Pericardium fibroblast (primary cell): ENCODE measurements around the gene RHOD. TPM values are rescaled to one million over a fixed set of nuclear protein-coding genes. Genes with fewer than 3 reads are reported as not detected.

Source experiments
- total RNA-seq: library from RNA; depleted of rRNA; stranded (reverse); fragments of >200 nt; gene quantifications from 2 replicates; pipeline ENCODE4 v1.2.3, GENCODE V29; 2015

RHOD gene, protein sequence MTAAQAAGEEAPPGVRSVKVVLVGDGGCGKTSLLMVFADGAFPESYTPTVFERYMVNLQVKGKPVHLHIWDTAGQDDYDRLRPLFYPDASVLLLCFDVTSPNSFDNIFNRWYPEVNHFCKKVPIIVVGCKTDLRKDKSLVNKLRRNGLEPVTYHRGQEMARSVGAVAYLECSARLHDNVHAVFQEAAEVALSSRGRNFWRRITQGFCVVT
- 23.5 and 28.9 TPM in 2 replicates for total RNA-seq

DNA sequence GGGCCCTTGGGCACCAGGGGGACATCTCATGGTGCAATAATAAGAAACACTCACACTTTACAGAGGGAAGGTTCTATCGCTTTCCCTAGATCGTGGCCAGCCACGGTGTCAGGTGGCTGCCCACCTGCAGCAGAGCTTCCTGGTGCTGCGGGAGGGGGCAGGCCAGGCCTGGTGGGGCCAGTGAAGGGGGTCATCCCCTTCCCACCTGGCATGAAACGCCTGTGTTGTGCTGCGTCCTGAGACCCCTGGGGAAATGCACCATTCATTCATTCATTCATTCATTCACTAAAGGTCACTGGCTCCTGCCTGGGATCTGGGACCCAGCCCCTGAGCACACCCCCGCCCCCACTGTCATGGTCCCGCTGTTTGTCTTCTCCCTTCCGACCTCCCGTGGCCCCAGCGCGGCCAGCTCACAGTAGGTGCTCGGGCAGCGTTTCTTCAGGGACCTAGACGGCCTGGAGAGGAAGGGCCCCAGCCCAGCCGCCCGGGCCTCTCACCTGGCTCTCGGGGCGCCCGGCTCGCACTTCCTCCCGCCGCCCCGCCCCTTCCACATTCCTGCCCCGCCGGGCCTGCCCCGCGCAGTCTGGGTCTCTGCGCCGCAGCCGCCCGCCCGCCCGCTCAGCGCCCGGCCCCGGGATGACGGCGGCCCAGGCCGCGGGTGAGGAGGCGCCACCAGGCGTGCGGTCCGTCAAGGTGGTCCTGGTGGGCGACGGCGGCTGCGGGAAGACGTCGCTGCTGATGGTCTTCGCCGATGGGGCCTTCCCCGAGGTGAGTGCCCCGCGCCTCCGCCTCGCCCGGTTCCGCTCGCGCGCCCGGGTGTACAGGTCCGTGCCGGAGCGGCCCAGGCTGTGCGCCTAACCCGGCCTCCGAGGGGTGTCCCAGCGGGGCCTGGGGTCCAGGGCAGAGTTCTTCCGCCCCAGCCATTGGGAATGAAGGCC, at the start of gene RHOD:
TSS of gene RHOD (plus strand) at position 581 of the 938 bp plus-strand sequence. CDS start at position 637, 56 bp downstream.

DNA sequence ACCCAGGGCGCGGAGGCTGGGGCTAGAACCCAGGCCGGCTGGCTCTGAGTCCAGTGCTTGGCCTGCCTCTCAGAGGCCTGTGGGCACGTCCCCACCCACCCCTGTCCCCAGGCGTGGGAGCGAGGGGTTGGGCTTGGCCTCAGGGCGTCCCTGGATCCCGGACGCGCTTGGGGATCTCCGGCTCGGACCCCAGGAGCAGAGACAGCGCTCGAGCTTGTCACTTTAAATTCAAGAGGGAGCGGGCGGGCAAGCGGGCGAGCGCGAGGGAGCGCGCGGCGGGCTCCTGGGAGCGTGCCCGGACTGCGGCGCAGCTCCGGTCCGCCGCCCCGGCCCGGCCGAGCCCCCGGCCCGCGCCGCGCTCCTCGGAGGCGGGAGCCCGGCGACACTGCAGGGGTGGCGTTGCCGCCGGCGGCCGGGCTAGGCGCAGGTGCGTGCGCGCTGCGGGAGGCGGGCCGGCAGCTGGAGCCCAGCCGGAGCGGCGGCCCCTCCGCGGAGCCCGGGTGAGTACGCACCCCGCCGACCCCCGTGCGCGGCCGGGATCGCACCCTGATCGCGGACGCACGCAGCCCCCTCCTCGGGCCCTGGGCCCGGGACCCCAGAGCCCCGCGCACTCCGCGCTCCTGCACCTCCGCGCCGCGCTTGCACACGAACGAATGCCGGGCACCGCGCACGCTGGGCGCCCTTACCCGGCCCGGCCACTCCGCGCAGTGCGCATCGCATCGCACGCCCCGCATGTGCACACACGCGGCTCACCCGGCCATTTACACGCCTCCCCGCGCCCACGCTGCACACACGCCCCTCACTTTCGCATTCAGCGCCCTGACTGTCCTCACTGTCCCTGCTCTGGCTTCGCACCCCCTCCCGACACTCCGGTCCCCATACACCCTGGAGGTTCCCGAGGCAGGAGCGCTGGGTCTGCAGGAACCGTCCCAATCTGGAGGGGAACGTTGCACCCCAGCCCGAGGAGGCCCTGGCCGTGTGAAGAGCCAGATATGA, 33.4 kb upstream of the RHOD start, which contains the start of gene SYT12:
TSS of gene SYT12 (plus strand) at position 174 of the 996 bp plus-strand sequence. CDS start 7,011 bp downstream, outside the sequence.

DNA sequence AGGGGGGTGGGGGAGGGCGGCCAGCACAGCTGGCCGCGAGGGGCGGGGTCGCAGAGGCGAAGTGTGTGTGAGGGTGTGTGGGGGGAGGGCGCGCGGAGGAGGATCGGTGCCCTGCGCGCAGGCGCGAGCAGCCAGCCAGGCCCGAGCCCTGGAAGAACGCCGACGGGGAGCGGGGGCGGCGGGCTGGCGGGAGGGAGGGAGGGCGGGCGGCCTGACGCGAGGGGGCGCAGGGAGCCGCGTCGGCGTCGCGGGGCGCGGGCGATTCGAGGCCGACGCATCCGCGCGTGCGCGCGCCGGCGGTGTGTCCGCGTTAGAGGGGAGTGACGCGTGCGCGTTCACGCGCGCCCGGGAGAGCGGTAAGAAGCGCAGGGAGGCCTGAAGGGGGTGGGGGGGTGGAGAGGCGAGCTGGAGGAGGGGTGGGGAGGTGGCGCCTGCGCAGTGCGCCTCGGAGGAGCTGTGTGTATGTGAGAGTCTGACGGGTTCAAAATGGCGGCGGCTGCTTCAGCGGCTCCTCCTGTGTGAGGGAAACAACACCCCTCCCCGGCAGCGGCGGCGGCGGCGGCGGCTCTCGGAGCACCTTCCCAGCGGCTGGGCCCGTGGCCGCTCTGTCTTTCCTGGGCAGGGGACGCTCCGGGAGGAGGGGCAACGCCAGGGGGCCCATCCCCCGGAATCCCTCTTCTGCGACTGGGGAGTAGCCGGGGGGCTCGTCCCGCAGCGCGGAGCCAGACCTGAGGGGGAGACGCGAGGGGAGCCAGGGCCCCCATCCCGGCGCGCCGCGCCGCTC, 62.3 kb downstream of the RHOD start, which contains the start of gene KDM2A:
TSS of gene KDM2A (plus strand) at position 463 of the 784 bp plus-strand sequence. CDS start 2,054 bp downstream, outside the sequence.

Other genes with a start within 250 kb of the RHOD start
- gene RCE1, start 213.4 kb upstream of the RHOD start, total RNA-seq, result 17.3 and 26.0 TPM in 2 replicates
- 28.3 and 36.5 TPM in 2 replicates for gene LRFN4, start 199.8 kb upstream of the RHOD start, total RNA-seq
- 20.8 and 32.9 TPM in 2 replicates for gene PC, start 98.5 kb upstream of the RHOD start, total RNA-seq
- not detected in 2 replicates for gene C11orf86, start 81.5 kb upstream of the RHOD start, total RNA-seq
- gene SYT12, start 33.7 kb upstream of the RHOD start, total RNA-seq, result 1.5 TPM in 1 of 2 replicates, not detected in the other
- gene KDM2A, start 62.4 kb downstream of the RHOD start, total RNA-seq, result 24.2 and 28.0 TPM in 2 replicates
- 22.0 and 28.4 TPM in 2 replicates for gene GRK2, start 209.6 kb downstream of the RHOD start, total RNA-seq
- gene ANKRD13D, start 232.5 kb downstream of the RHOD start, total RNA-seq, result 18.2 and 20.6 TPM in 2 replicates
- gene SSH3, start 246.7 kb downstream of the RHOD start, total RNA-seq, result 11.3 and 54.7 TPM in 2 replicates